Keratinocyte (primary cell): ENCODE results near the gene FOXN1. TPM values are rescaled to one million over a fixed set of nuclear protein-coding genes. Genes with fewer than 3 reads are reported as not detected.

Source experiments
- DNase-seq: peaks from one replicate; pipeline ENCODE4 v3.0.0-alpha.2; 2011; ENCODE audit warnings: low read depth, missing footprints, low spot score
- FAIRE-seq: peaks from 2 replicates; lab custom pipeline; 2011; peaks lifted over from hg19 to GRCh38; lab: Jason Lieb, UNC
- H2AFZ ChIP-seq: 2 replicates; pipeline ENCODE4 v1.6.0; 2012; ENCODE audit warnings: low read length, control low read depth, inconsistent platforms; ENCODE audit not compliant: control insufficient read depth
- H3K27ac ChIP-seq: 2 replicates; pipeline ENCODE4 v1.5.1; 2011; ENCODE audit warnings: low read length; ENCODE audit not compliant: control insufficient read depth, insufficient read depth
- H3K27me3 ChIP-seq: 3 replicates; pipeline ENCODE4 v1.6.0; 2011; ENCODE audit warnings: low read length; ENCODE audit not compliant: control insufficient read depth, insufficient read depth; ENCODE audit errors: extremely low read depth
- H3K36me3 ChIP-seq, 2 experiments: 2 replicates in 1 of 2; 3 replicates in 1 of 2; pipeline ENCODE4 v1.5.1; 2011; ENCODE audit warnings: low read length in 2 of 2, mild to moderate bottlenecking in 1 of 2; ENCODE audit not compliant: control insufficient read depth in 2 of 2, insufficient read depth in 2 of 2; ENCODE audit errors: extremely low read depth in 1 of 2
- H3K4me1 ChIP-seq: 3 replicates; pipeline ENCODE4 v1.5.1; 2011; ENCODE audit warnings: low read length; ENCODE audit not compliant: control insufficient read depth, insufficient read depth; ENCODE audit errors: extremely low read depth
- H3K4me2 ChIP-seq: 3 replicates; pipeline ENCODE4 v1.6.0; 2011; ENCODE audit warnings: low read depth, low read length; ENCODE audit not compliant: control insufficient read depth, insufficient read depth; ENCODE audit errors: extremely low read depth
- H3K4me3 ChIP-seq, 3 experiments: fragments of 200-600 bp in 1 of 3; sonication (generic) in 1 of 3; 2 replicates in 2 of 3; 3 replicates in 1 of 3; pipeline ENCODE4 v1.5.1; 2011 to 2016; ENCODE audit warnings: low read length in 3 of 3, mild to moderate bottlenecking in 3 of 3, control low read depth in 2 of 3, inconsistent platforms in 1 of 3, low read depth in 1 of 3, mixed read lengths in 1 of 3, mixed run types in 1 of 3, moderate library complexity in 1 of 3; ENCODE audit not compliant: control insufficient read depth in 2 of 3, insufficient read depth in 2 of 3; ENCODE audit errors: extremely low read depth in 1 of 3
- H3K79me2 ChIP-seq: 2 replicates; pipeline ENCODE4 v1.6.0; 2012; ENCODE audit warnings: low read length; ENCODE audit not compliant: control insufficient read depth, insufficient read depth
- H3K9ac ChIP-seq: 3 replicates; pipeline ENCODE4 v1.6.0; 2011; ENCODE audit warnings: low read length; ENCODE audit not compliant: control insufficient read depth, insufficient read depth; ENCODE audit errors: extremely low read depth
- H3K9me1 ChIP-seq: 3 replicates; pipeline ENCODE4 v1.6.0; 2011; ENCODE audit warnings: low read length; ENCODE audit not compliant: control insufficient read depth, insufficient read depth; ENCODE audit errors: extremely low read depth
- H3K9me3 ChIP-seq: 2 replicates; pipeline ENCODE4 v1.5.1; 2012; ENCODE audit warnings: low read depth, low read length; ENCODE audit not compliant: control insufficient read depth
- H4K20me1 ChIP-seq: 3 replicates; pipeline ENCODE4 v1.6.0; 2011; ENCODE audit warnings: low read length; ENCODE audit not compliant: control insufficient read depth, insufficient read depth; ENCODE audit errors: extremely low read depth
- CTCF ChIP-seq, 3 experiments: IDR thresholded peaks in 1 of 3; conservative IDR thresholded peaks in 1 of 3; optimal IDR thresholded peaks in 1 of 3; 2 replicates in 2 of 3; 3 replicates in 1 of 3; pipeline versions ENCODE3 to v1.5.1; 2011; ENCODE audit warnings: low read length in 3 of 3, mild to moderate bottlenecking in 3 of 3, moderate library complexity in 2 of 3, control low read depth in 1 of 3, inconsistent platforms in 1 of 3; ENCODE audit not compliant: insufficient read depth in 2 of 3; ENCODE audit errors: extremely low read depth in 1 of 3
- EZH2 ChIP-seq: IDR thresholded peaks from one replicate; pipeline ENCODE4 v1.6.1; 2012; ENCODE audit warnings: inconsistent platforms, mild to moderate bottlenecking, low read length, moderate library complexity
- dilution Hi-C: fragments of 300-500 bp; cut with MboI; formaldehyde crosslinking; loops from one replicate; pipeline ENCODE4 v1.7.0; 2020; ENCODE audit warnings: low sequenced_read_pairs; ENCODE audit not compliant: extremely low pct_ligation_motif_present
- polyA plus RNA-seq, 5 experiments: library from polyadenylated mRNA; depleted of rRNA in 3 of 5; stranded (reverse) in 3 of 5; stranded (forward) in 1 of 5; unstranded in 1 of 5; fragments of >200 nt; gene quantifications; 1 replicate in 1 of 5; 2 replicates in 3 of 5; 3 replicates in 1 of 5; pipeline versions ENCODE4 v1.2.1 to v1.2.3, GENCODE V29; 2011 to 2012; ENCODE audit warnings: missing spikeins in 2 of 5, low read depth in 1 of 5, low replicate concordance in 1 of 5

The FOXN1 gene
- polyA plus RNA-seq, 1 donor (not counting 4 experiments of a cell fraction or from before 2014, with no cell fraction given) = 0.29 TPM

- dilution Hi-C loops = no loop called here
- FAIRE-seq = no peak
- TF ChIP-seq EZH2 (no peak), CTCF (optimal IDR thresholded peaks at IDR 0.05 in 1 of 3, IDR thresholded peaks at IDR 0.05 in 1 of 3, conservative IDR thresholded peaks at IDR 0.05 in 1 of 3; ENCODE audit: extremely low read depth in 1 of 3, insufficient read depth in 2 of 3, low read length in 3 of 3) (no peak)
Observed at GRCh38 chr17:28499684-28500357, 6.3 kb upstream of the FOXN1 start.

GRCh38 chr17:28500712-28501379, 5.3 kb upstream of the FOXN1 start:
- no peaks in the 10 kb centered on the region for H3K79me2 ChIP-seq
- no peak overlapping the region for H3K4me3 ChIP-seq
- H3K4me1 ChIP-seq = peaks cover 11% of the 10 kb centered on the region
- peaks cover 3% of the 10 kb centered on the region for H4K20me1 ChIP-seq
- no peak overlapping the region for H2AFZ ChIP-seq
- DNase-seq = no peak
- no peak overlapping the region for H3K27ac ChIP-seq
- H3K9me1 ChIP-seq = no peaks in the 10 kb centered on the region
- dilution Hi-C loops = no loop called here
- H3K4me2 ChIP-seq = no peak overlapping the region
- H3K36me3 ChIP-seq = no peaks in the 10 kb centered on the region
- H3K9me3 ChIP-seq = no peaks in the 10 kb centered on the region
- no peaks in the 10 kb centered on the region for H3K27me3 ChIP-seq
- TF ChIP-seq EZH2 (no peak), CTCF (optimal IDR thresholded peaks at IDR 0.05 in 1 of 3, IDR thresholded peaks at IDR 0.05 in 1 of 3, conservative IDR thresholded peaks at IDR 0.05 in 1 of 3; ENCODE audit: extremely low read depth in 1 of 3, insufficient read depth in 2 of 3, low read length in 3 of 3) (no peak)
- FAIRE-seq = no peak
- H3K9ac ChIP-seq = no peak overlapping the region

More at GRCh38 chr17:28499684-28500357, 6.3 kb upstream of the FOXN1 start:
- H4K20me1 ChIP-seq = peaks cover 3% of the 10 kb centered on the region
- no peak overlapping the region for H3K4me2 ChIP-seq
- H3K79me2 ChIP-seq = no peaks in the 10 kb centered on the region
- H3K27ac ChIP-seq = no peak overlapping the region
- no peaks in the 10 kb centered on the region for H3K9me1 ChIP-seq
- H2AFZ ChIP-seq = no peak overlapping the region
- no peak overlapping the region for H3K4me3 ChIP-seq
- DNase-seq = no peak
- no peaks in the 10 kb centered on the region for H3K36me3 ChIP-seq
- peaks cover under 1% of the 10 kb centered on the region for H3K4me1 ChIP-seq
- no peaks in the 10 kb centered on the region for H3K9me3 ChIP-seq
- peaks cover 3% of the 10 kb centered on the region for H3K27me3 ChIP-seq
- H3K9ac ChIP-seq = no peak overlapping the region
